HCT116 (cell line): ENCODE measurements around the gene ZNHIT2. TPM values are rescaled to one million over a fixed set of nuclear protein-coding genes. Genes with fewer than 3 reads are reported as not detected.

Source experiments
- ATAC-seq: fragments of 200-7000 bp; cut with Tn5 transposase; 2 replicates; pipeline ENCODE4 v1.9.1; 2020; ENCODE audit warnings: mild to moderate bottlenecking, moderate library complexity
- BruUV-seq: library from RNA; stranded (reverse); fragments of 400-500 nt; replicated peaks from 2 replicates; lab custom pipeline; 2021; lab: Mats Ljungman, UMichigan
- CTCF ChIA-PET: fragments of 300-600 bp; sonication (Branson Sonifier 250); formaldehyde crosslinking; loops from one replicate; lab custom pipeline; 2021; ENCODE audit warnings: antibody characterized with exemption; lab: Charles Lee
- POLR2A ChIA-PET: fragments of 300-600, 350-600 bp; sonication (Branson Sonifier 250); formaldehyde crosslinking; loops from one replicate; lab custom pipeline; 2021; ENCODE audit warnings: antibody characterized with exemption; lab: Charles Lee
- RAD21 ChIA-PET, 2 experiments: fragments of 300-600 bp; sonication (Branson Sonifier 250); formaldehyde crosslinking; loops; one replicate each; lab custom pipeline; 2023; ENCODE audit warnings: low total read pairs in 2 of 2; ENCODE audit not compliant: uncharacterized antibody in 2 of 2, unreplicated experiment in 2 of 2, low non-redundant PET in 1 of 2; lab: Charles Lee
- DNase-seq: peaks from one replicate; pipeline ENCODE4 v3.0.0-alpha.2; 2010; ENCODE audit warnings: low read depth, low spot score
- H2AFZ ChIP-seq: fragments of 200-600 bp; shearing (Covaris generic), sonication (generic); 2 replicates; pipeline ENCODE4 v1.6.1; 2017; ENCODE audit warnings: low read depth, mixed run types, mixed read lengths, antibody characterized with exemption, low read length; ENCODE audit not compliant: poor library complexity, severe bottlenecking
- H3K27ac ChIP-seq: 2 replicates; pipeline ENCODE4 v1.5.1; 2012; ENCODE audit warnings: low read depth, low read length
- H3K27me3 ChIP-seq: fragments of 200-600 bp; sonication (generic); 2 replicates; pipeline ENCODE4 v1.6.1; 2016; ENCODE audit warnings: mixed run types, low read length, mixed read lengths; ENCODE audit not compliant: insufficient read depth
- H3K36me3 ChIP-seq, 2 experiments: fragments of 200-500 bp in 1 of 2; fragments of 200-600 bp in 1 of 2; sonication (Bioruptor generic) in 1 of 2; sonication (generic) in 1 of 2; 2 replicates each; pipeline versions ENCODE4 v1.5.1 to v1.6.1; 2014 to 2016; ENCODE audit warnings: low read length in 2 of 2, inconsistent platforms in 1 of 2, mixed read lengths in 1 of 2, mixed run types in 1 of 2; ENCODE audit not compliant: insufficient read depth in 2 of 2, control insufficient read depth in 1 of 2
- H3K4me1 ChIP-seq, 2 experiments: fragments of 200-600 bp in 1 of 2; sonication (generic) in 1 of 2; 2 replicates each; pipeline versions ENCODE4 v1.5.1 to v1.6.1; 2012 to 2017; ENCODE audit warnings: low read length in 2 of 2, inconsistent platforms in 1 of 2, mild to moderate bottlenecking in 1 of 2, mixed read lengths in 1 of 2, mixed run types in 1 of 2, moderate library complexity in 1 of 2; ENCODE audit not compliant: insufficient read depth in 2 of 2, control insufficient read depth in 1 of 2
- H3K4me2 ChIP-seq: fragments of 200-600 bp; sonication (generic); 2 replicates; pipeline ENCODE4 v1.6.1; 2017; ENCODE audit warnings: mixed run types, low read length, mixed read lengths
- H3K4me3 ChIP-seq, 2 experiments: fragments of 200-600 bp in 1 of 2; sonication (generic) in 1 of 2; replicated peaks in 1 of 2; 2 replicates each; pipeline ENCODE4 v1.5.1; 2011 to 2016; ENCODE audit warnings: low read length in 2 of 2, control low read depth in 1 of 2, low read depth in 1 of 2, mild to moderate bottlenecking in 1 of 2, mixed read lengths in 1 of 2, mixed run types in 1 of 2
- H3K79me2 ChIP-seq: fragments of 200-600 bp; sonication (generic); 2 replicates; pipeline ENCODE4 v1.6.1; 2017; ENCODE audit warnings: mild to moderate bottlenecking, mixed run types, low read length, moderate library complexity, mixed read lengths; ENCODE audit not compliant: insufficient read depth
- H3K9ac ChIP-seq: fragments of 200-600 bp; sonication (generic); 2 replicates; pipeline ENCODE4 v1.6.1; 2016; ENCODE audit warnings: low read length, mixed read lengths
- H3K9me2 ChIP-seq: fragments of 200-600 bp; sonication (generic), shearing (Covaris generic); 2 replicates; pipeline ENCODE4 v1.6.1; 2017; ENCODE audit warnings: mixed run types, mild to moderate bottlenecking, moderate library complexity; ENCODE audit not compliant: insufficient read depth
- H3K9me3 ChIP-seq, 2 experiments: fragments of 200-500 bp in 1 of 2; fragments of 200-600 bp in 1 of 2; sonication (Bioruptor generic) in 1 of 2; sonication (generic) in 1 of 2; 2 replicates each; pipeline ENCODE4 v1.6.1; 2014 to 2017; ENCODE audit warnings: low read length in 2 of 2, mixed read lengths in 2 of 2, inconsistent platforms in 1 of 2, low read depth in 1 of 2, mild to moderate bottlenecking in 1 of 2, mixed run types in 1 of 2, moderate library complexity in 1 of 2; ENCODE audit not compliant: control insufficient read depth in 1 of 2, insufficient read depth in 1 of 2
- H4K20me1 ChIP-seq: fragments of 200-600 bp; sonication (generic), shearing (Covaris generic); 2 replicates; pipeline ENCODE4 v1.6.1; 2017; ENCODE audit warnings: mixed run types, mild to moderate bottlenecking, moderate library complexity; ENCODE audit not compliant: insufficient read depth
- CBX3 ChIP-seq: IDR thresholded peaks from 2 replicates; pipeline ENCODE4 v1.6.1; 2012; ENCODE audit warnings: low read depth
- CEBPB ChIP-seq: IDR thresholded peaks from 2 replicates; pipeline ENCODE4 v1.6.1; 2012; ENCODE audit warnings: low read depth
- EGR1 ChIP-seq: IDR thresholded peaks from 2 replicates; pipeline ENCODE4 v1.6.1; 2012; ENCODE audit warnings: low read depth
- EZH2 ChIP-seq: fragments of 200-600 bp; sonication (generic); IDR thresholded peaks from 2 replicates; pipeline ENCODE4 v1.6.1; 2017; ENCODE audit warnings: antibody characterized with exemption, mixed run types
- EZH2phosphoT487 ChIP-seq: fragments of 200-600 bp; IDR thresholded peaks from 2 replicates; pipeline ENCODE4 v1.6.1; 2018; ENCODE audit warnings: antibody characterized with exemption, borderline replicate concordance
- FOSL1 ChIP-seq: IDR thresholded peaks from 2 replicates; pipeline ENCODE4 v1.6.1; 2012; ENCODE audit warnings: low read depth
- JUND ChIP-seq: IDR thresholded peaks from 2 replicates; pipeline ENCODE4 v1.6.1; 2012
- POLR2A ChIP-seq: IDR thresholded peaks from 2 replicates; pipeline ENCODE4 v1.7.0; 2011; ENCODE audit warnings: borderline replicate concordance; ENCODE audit not compliant: insufficient read depth, insufficient read length; ENCODE audit errors: extremely low read depth
- POLR2AphosphoS5 ChIP-seq: IDR thresholded peaks from 2 replicates; pipeline ENCODE4 v1.6.1; 2011; ENCODE audit warnings: mild to moderate bottlenecking, low read depth, low read length, moderate library complexity
- RAD21 ChIP-seq: IDR thresholded peaks from 2 replicates; pipeline ENCODE4 v1.6.1; 2012; ENCODE audit warnings: low read depth, mild to moderate bottlenecking
- SIN3A ChIP-seq: IDR thresholded peaks from 2 replicates; pipeline ENCODE4 v1.6.1; 2012; ENCODE audit warnings: low read depth
- SP1 ChIP-seq: IDR thresholded peaks from 2 replicates; pipeline ENCODE4 v1.6.1; 2012; ENCODE audit warnings: low read depth
- SRF ChIP-seq: IDR thresholded peaks from 2 replicates; pipeline ENCODE4 v1.6.1; 2012; ENCODE audit warnings: low read depth
- ZFX ChIP-seq: fragments of 450-650 bp; IDR thresholded peaks from 2 replicates; pipeline ENCODE4 v1.6.1; 2017
- ZNF274 ChIP-seq: fragments of 200-500 bp; sonication (Bioruptor generic); IDR thresholded peaks from 2 replicates; pipeline ENCODE4 v1.6.1; 2014; ENCODE audit warnings: mild to moderate bottlenecking, low read depth, low read length, inconsistent platforms
- intact Hi-C: fragments of 100-400 bp; cut with micrococcal nuclease; formaldehyde crosslinking; loops from 2 replicates; pipeline ENCODE4 v1.10.0; 2022
- total RNA-seq: library from RNA; stranded (reverse); gene quantifications from one replicate; pipeline ENCODE4 v1.2.1, GENCODE V29; 2021; ENCODE audit not compliant: unreplicated experiment
- TF ChIP-seq, protein P1 (sequence below): IDR thresholded peaks from 2 replicates; pipeline ENCODE4 v1.6.1; 2012
- TF ChIP-seq, protein P2 (sequence below): IDR thresholded peaks from 2 replicates; pipeline ENCODE4 v1.6.1; 2011; ENCODE audit warnings: mild to moderate bottlenecking, low read length, moderate library complexity; ENCODE audit not compliant: insufficient replicate concordance; ENCODE audit errors: extremely low read depth
- TF ChIP-seq, protein P3 (sequence below), 3 experiments: fragments of 200-600 bp in 1 of 3; sonication (generic) in 1 of 3; IDR thresholded peaks in 2 of 3; conservative IDR thresholded peaks in 1 of 3; 2 replicates each; pipeline ENCODE4 v1.5.1; 2012 to 2017; ENCODE audit warnings: low read depth in 2 of 3, low read length in 2 of 3, antibody characterized with exemption in 1 of 3, borderline replicate concordance in 1 of 3, control low read depth in 1 of 3, mild to moderate bottlenecking in 1 of 3, mixed read lengths in 1 of 3, mixed run types in 1 of 3, moderate library complexity in 1 of 3; ENCODE audit not compliant: insufficient read depth in 1 of 3
- TF ChIP-seq, protein P4 (sequence below): IDR thresholded peaks from 2 replicates; pipeline ENCODE4 v1.6.1; 2012; ENCODE audit warnings: low read depth

Gene ZNHIT2
- total RNA-seq, 1 experiment from 2014 or later = 18.8 TPM

DNA sequence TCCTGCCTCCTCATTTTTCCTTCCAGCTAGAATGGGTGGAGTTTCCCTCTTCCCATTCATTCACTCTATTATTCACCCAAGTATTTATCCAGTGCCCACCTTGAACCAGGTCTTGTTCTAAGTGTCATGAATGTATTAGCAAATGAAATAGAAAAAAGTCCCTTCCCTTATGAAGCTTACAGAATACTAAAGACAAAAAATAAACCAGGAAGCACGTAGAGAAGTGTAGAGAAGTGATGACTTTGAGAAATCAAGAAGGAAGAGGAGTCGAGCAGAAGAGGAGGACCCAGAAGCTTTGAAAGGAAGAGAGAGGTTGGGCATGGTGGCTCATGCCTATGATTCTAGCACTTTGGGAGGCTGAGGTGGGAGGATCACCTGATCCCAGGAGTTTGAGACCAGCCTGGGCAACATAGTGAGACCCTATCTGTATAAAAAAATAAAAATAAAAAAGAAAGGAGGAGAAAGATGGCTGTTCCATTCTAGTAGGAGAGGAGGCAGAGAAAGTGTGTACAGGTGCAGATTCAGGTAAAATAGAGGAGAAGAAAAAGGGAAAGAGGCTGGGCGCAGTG, 33.9 kb upstream of the ZNHIT2 start:
- peak overlapping the region; percentile 9 for H2AFZ ChIP-seq
- ChIA-PET POLR2A (interaction anchor here (1.1 kb wide), 1 partner anchor 29 kb away, joined by 3 read pairs; the partner anchor contains the start of genes FAU and MRPL49), RAD21 (no interaction called here), CTCF (interaction anchor here (0.7 kb wide), 1 partner anchor 40 kb away, joined by 3 read pairs; the partner anchor contains the start of gene TM7SF2)
- no peaks in the 10 kb centered on the region for H3K27me3 ChIP-seq
- H3K79me2 ChIP-seq = no peaks in the 10 kb centered on the region
- H3K36me3 ChIP-seq = no peaks in the 10 kb centered on the region
- TF ChIP-seq POLR2AphosphoS5 (no peak), JUND (no peak), SIN3A (no peak), EZH2phosphoT487 (no peak), EGR1 (no peak), CEBPB (no peak), EZH2 (no peak), SP1 (no peak), RAD21 (no peak), CBX3 (no peak), SRF (no peak), ZFX (no peak), POLR2A (no peak), FOSL1 (no peak), ZNF274 (no peak)
- TF ChIP-seq, protein P1, sequence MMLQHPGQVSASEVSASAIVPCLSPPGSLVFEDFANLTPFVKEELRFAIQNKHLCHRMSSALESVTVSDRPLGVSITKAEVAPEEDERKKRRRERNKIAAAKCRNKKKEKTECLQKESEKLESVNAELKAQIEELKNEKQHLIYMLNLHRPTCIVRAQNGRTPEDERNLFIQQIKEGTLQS = no peak
- TF ChIP-seq, protein P2, sequence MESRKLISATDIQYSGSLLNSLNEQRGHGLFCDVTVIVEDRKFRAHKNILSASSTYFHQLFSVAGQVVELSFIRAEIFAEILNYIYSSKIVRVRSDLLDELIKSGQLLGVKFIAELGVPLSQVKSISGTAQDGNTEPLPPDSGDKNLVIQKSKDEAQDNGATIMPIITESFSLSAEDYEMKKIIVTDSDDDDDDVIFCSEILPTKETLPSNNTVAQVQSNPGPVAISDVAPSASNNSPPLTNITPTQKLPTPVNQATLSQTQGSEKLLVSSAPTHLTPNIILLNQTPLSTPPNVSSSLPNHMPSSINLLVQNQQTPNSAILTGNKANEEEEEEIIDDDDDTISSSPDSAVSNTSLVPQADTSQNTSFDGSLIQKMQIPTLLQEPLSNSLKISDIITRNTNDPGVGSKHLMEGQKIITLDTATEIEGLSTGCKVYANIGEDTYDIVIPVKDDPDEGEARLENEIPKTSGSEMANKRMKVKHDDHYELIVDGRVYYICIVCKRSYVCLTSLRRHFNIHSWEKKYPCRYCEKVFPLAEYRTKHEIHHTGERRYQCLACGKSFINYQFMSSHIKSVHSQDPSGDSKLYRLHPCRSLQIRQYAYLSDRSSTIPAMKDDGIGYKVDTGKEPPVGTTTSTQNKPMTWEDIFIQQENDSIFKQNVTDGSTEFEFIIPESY = no peak
- TF ChIP-seq, protein P3, sequence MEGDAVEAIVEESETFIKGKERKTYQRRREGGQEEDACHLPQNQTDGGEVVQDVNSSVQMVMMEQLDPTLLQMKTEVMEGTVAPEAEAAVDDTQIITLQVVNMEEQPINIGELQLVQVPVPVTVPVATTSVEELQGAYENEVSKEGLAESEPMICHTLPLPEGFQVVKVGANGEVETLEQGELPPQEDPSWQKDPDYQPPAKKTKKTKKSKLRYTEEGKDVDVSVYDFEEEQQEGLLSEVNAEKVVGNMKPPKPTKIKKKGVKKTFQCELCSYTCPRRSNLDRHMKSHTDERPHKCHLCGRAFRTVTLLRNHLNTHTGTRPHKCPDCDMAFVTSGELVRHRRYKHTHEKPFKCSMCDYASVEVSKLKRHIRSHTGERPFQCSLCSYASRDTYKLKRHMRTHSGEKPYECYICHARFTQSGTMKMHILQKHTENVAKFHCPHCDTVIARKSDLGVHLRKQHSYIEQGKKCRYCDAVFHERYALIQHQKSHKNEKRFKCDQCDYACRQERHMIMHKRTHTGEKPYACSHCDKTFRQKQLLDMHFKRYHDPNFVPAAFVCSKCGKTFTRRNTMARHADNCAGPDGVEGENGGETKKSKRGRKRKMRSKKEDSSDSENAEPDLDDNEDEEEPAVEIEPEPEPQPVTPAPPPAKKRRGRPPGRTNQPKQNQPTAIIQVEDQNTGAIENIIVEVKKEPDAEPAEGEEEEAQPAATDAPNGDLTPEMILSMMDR (IDR thresholded peaks at IDR 0.05 in 2 of 3, conservative IDR thresholded peaks at IDR 0.05 in 1 of 3; ENCODE audit: borderline replicate concordance in 1 of 3, insufficient read depth in 1 of 3, low read depth in 2 of 3, low read length in 2 of 3) = no peak
- TF ChIP-seq, protein P4, sequence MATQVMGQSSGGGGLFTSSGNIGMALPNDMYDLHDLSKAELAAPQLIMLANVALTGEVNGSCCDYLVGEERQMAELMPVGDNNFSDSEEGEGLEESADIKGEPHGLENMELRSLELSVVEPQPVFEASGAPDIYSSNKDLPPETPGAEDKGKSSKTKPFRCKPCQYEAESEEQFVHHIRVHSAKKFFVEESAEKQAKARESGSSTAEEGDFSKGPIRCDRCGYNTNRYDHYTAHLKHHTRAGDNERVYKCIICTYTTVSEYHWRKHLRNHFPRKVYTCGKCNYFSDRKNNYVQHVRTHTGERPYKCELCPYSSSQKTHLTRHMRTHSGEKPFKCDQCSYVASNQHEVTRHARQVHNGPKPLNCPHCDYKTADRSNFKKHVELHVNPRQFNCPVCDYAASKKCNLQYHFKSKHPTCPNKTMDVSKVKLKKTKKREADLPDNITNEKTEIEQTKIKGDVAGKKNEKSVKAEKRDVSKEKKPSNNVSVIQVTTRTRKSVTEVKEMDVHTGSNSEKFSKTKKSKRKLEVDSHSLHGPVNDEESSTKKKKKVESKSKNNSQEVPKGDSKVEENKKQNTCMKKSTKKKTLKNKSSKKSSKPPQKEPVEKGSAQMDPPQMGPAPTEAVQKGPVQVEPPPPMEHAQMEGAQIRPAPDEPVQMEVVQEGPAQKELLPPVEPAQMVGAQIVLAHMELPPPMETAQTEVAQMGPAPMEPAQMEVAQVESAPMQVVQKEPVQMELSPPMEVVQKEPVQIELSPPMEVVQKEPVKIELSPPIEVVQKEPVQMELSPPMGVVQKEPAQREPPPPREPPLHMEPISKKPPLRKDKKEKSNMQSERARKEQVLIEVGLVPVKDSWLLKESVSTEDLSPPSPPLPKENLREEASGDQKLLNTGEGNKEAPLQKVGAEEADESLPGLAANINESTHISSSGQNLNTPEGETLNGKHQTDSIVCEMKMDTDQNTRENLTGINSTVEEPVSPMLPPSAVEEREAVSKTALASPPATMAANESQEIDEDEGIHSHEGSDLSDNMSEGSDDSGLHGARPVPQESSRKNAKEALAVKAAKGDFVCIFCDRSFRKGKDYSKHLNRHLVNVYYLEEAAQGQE = no peak
- intact Hi-C loops = no loop called here
- no peaks in the 10 kb centered on the region for H4K20me1 ChIP-seq
- H3K4me1 ChIP-seq = peaks cover 15 to 29% of the 10 kb centered on the region in 2 experiments
- H3K4me2 ChIP-seq = peak overlapping the region; percentile 74
- DNase-seq = no peak
- peak overlapping the region; percentile 89 for H3K27ac ChIP-seq
- H3K9me2 ChIP-seq = no peaks in the 10 kb centered on the region
- peaks cover 0 to 7% of the 10 kb centered on the region in 2 experiments; a peak in 1 of 4 replicates for H3K9me3 ChIP-seq
- peak overlapping the region; percentile 50 for H3K9ac ChIP-seq
- ATAC-seq = no peak
- no TSS peak for BruUV-seq
- no peak overlapping the region for H3K4me3 ChIP-seq
